GM18498 (cell line): ENCODE data around the gene RNF5.
A peak's percentile ranks its signal among the peaks of the same experiment; 100 is the strongest.

Source experiments
- ATAC-seq: cut with Tn5 transposase; IDR thresholded peaks from one replicate; pipeline ENCODE4 v1.9.1; 2021; ENCODE audit warnings: mild to moderate bottlenecking, moderate library complexity; ENCODE audit not compliant: unreplicated experiment

The RNF5 gene

DNA sequence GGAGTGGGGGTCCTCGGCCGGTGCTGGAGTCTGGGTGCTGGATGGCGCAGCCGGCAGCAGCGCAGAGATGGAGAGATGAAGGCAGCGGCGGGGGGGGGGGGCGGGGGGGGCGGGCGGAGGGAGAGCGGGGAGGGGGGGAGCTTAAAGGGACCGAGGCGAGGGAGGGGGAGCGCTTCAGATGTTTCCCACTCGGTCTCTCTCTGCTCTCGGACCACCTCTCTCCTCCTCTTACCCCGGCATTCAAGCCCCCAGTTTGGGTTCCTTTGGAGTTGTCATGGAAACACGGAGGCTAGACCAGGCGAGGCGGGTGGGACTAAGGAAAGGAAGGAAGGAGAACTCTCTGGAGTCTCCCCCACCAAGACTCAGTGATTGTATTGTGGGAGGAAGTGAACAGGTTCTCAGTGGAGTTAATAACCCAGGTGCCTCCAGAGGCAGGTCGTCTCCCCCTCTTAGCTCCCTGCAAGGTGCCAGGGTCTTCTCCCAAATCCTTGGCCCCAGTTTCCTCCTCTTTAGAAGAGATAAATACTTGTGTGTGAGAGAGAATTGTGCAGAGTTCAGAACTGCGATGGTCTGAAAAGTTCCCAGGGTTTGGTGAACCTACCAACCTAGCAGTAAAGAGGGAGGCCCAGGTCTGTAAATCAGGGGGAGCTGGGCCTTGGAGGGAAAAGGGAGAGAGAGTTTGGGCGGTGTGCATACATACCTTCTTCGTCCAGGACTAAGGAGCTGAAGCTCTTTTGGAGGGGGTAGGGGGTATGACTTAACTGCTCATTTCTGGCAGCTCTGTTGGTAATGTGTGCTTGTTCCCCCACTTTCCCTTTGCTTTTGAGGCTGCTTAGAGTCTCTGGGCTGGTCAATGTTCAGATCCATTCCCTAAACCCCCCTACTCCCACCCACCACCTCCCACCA, 26.1 kb upstream of the RNF5 start, which contains the start of gene PRRT1:
TSS of gene PRRT1 (minus strand) at position 77 of the 906 bp plus-strand sequence. CDS start 112 bp downstream, outside the sequence.
- ATAC-seq: no peak

DNA sequence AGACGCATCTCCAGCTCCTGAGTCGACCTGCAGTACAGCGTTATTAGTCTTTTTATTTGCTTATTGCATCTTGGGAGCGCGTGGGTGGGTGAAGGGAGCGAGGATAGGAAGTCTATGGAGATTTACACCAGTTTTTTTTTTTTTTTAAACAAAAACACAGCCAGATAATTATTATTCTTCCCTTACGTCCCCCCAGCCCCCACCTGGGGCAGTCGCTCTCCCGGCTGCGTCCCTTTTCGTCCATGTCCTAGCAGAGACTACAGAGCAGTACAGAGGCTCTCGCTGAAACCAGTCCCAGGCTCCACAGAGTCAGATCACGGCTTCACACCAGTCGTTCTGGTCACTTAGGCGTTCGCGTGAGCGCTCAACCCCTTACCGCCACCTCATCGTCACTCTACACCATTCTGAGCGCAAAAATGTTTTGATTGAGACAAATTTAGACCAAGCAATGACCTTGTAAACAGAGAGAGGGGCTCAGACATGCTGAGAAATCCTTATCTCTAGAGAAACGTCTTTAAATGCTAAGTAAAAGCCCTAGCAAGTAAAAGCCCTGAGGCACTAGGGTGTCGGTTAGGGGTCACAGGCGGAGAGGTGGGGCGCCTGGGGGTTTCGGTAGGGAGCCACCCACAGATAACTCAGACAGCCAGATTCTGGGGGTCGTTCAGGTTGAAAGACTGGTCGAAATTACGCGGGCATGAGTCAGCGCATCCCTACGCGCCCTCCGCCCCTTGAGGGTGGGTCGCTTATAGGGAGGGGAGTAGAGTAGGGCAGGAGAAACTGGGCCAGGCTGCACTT, 25.2 kb upstream of the RNF5 start:
- no peak for ATAC-seq

DNA sequence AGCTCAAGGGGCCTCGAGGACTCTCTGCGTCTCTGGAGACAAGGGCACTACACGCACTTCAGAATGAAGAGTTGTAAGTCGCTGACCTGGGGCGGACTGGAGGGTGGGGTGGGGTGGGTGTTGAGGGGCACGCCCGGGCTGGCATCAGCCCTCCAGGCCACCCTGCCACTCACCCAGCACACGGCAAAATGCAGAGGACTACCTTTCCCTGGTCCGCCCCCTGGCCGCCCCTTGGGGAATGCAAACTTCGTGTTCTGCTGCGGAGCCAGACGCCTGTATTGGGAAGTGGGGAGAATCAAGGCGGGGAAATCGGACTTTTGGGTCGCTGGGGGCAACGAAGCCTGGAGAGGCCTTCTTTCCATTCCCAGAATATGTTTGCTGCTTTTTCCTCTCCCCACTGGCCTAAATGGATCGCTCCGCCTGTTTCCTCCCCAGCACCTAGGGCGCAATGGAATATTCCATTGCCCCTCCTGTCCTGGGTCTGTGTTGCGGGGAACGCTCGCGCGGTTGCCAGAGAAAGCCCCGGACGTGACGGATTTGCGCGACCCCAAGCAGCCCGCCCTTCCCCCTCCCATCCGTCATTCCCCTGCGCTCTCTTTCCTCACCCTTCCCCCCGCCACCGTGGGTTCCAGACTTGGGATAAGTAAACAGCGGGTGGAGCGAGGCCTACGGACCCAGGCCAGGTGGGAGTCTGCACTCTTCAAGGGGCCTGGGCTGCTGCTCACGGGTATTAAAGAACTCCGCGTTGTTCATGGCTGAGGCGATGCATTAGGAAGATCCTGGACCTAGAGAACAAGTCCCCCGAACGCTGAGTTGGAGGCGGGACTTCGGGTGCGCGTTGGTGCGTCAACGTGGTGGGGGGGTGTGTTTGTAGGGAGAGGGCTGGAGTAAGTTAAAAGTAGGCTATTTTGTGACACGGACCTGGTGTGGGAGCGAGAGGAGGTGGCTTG, 24.4 kb upstream of the RNF5 start, which contains the start of gene PPT2:
TSS of gene PPT2 (plus strand) at position 578 of the 950 bp plus-strand sequence. CDS start 454 bp downstream, outside the sequence.
- ATAC-seq: peak; percentile 33

DNA sequence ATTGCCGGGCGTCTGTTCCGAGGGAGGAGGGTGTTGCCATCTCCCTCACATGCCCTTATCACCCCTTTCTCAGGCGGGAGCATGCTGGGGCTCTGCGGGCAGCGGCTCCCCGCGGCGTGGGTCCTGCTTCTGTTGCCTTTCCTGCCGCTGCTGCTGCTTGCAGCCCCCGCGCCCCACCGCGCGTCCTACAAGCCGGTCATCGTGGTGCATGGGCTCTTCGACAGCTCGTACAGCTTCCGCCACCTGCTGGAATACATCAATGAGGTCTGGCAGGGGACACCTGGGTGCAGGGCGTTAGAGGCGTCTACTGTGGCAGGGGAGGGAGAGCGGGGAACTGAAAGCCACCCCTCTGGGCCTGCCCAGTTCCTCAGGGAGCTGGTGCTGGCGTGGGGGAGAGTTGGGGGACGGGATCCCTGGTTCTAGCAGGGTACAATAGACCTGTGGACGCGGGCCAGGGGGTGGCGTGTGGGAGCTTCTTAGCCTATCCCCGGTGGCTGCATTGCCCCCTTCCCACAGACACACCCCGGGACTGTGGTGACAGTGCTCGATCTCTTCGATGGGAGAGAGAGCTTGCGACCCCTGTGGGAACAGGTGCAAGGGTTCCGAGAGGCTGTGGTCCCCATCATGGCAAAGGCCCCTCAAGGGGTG, 23.6 kb upstream of the RNF5 start:
- peak; percentile 68 for ATAC-seq

DNA sequence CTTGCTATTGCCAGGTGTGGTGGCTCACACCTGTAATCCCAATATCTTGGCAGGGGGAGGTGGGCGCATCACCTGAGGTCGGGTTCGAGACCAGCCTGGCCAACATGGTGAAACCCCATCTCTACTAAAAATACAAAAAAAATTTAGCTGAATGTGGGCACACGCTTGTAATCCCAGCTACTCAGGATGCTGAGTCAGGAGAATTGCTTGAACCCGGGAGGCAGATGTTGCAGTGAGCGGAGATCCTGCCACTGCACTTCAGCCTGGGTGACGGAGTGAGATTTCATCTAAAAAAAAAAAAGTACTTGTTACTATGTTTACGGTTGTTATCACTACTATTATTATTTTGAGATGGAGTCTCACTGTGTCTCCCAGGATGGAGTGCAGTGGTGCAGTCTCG, 21.3 kb upstream of the RNF5 start:
- ATAC-seq: no peak

DNA sequence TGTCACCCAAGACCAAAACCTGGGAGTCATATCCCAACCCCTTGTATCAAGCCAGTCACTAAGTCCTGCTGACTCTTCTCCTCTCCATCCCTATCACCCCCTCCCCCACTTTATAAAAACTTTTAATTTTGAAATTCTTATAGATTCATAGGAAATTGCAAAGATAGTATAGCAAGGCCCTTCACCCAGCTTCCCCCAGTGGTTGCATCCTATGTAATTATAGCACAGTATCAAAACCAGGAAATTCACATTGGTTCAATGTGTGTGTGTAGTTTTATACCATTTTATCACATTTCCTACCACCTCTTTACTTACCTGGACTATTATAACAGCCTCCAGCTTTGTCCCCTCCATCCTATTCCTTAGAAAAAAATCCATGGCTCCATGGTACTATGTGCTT, 20.2 kb upstream of the RNF5 start:
- ATAC-seq: no peak

DNA sequence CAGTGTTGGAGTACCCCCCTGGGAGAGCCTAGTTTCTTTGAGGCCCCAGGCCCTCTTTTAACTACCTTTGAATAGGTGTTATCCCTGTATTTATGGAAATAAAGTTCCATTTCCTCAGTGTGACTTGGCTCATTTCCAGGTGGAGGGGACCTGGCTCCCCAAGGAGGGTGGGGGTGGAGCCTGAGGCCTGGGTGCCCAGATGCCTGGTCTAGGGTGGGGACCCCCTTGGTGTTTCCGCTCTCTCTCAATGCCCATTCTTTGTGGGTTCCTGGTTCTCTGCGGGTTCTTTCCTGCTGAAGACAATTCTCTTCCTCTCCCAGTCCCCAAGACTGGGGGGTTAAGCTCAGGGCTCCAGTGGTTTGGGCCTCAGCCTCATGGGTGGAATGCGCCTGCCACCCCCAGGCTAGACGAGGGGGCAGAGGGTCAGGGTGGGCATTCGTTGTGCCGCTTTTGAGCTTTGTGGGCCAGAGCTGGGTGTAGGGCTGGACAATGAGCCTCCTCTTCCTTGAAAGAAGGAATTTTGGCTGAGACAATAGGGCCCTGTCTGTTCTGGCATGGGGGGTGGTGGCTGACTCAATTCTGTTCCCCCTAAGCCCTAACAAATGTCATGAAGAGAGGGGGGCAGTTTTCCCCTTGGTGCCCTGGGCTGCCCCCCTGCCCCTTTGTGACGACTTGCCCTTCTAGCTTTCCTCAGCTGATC, 14.5 kb upstream of the RNF5 start:
- ATAC-seq: no peak

DNA sequence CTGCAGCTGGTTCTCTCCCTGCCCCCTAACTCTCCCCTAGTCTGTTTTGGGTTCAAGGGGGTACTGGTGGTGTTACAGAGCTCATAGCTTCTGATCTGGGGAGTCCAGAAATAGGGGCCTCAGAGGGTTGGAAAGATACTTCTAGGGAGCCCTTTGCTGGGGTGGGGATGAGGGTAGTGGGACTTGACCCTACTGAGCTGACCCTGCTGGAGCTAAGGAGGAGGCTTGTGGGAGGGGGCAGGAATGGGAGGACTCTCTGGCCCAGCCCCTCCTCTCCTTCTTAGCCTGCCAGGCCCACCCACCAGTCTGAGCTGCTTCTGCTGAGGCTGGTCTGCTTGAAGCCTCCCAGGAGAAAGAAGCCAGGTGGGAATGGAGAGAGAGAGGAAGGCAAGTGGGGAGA, 13.9 kb upstream of the RNF5 start, which contains the start of gene EGFL8:
TSS of gene EGFL8 (plus strand) at position 301 of the 400 bp plus-strand sequence. CDS start 1,571 bp downstream, outside the sequence.
- no peak for ATAC-seq

DNA sequence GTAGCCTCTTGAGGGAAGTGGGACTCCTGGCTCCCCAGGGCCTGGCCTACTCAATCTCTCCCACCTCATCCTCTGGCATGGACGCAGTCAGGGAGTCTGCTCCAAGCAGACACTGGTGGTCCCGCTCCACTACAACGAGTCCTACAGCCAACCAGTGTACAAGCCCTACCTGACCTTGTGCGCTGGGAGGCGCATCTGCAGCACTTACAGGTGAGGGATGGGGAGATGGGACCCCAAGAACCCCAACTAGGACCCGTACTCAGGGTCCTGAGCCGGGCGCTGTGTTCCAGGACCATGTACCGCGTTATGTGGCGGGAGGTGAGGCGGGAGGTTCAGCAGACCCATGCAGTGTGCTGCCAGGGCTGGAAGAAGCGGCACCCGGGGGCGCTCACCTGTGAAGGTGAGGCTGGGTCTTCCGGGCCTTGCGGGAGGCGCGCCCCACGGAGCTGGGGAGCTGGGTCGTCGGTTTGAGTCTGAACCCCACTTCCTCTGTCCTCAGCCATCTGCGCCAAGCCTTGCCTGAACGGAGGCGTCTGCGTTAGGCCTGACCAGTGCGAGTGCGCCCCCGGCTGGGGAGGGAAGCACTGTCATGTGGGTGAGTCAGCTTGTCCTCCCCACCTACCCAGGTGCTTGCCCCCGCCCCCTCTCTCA, 11.7 kb upstream of the RNF5 start:
- ATAC-seq: no peak

DNA sequence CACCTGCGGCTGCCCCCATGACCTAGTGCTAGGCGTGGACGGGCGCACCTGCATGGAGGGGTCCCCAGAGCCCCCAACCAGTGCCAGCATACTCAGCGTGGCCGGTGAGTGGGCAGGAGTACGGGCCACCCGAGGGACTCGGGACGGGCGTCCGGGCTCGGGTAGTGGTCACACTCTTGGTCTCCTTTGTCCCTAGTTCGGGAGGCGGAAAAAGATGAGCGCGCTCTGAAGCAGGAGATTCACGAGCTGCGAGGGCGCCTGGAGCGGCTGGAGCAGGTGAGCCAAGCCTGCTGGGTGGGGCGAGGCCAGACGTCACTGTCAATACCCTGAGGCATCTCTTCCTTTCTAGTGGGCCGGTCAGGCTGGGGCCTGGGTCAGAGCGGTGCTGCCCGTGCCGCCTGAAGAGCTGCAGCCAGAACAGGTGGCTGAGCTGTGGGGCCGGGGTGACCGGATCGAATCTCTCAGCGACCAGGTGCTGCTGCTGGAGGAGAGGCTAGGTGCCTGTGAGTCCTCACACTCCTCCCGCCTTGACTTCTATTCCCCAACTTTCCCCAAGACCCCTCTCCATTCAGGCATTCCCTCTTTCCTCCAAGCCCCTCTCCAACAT, 10.9 kb upstream of the RNF5 start:
- no peak for ATAC-seq

DNA sequence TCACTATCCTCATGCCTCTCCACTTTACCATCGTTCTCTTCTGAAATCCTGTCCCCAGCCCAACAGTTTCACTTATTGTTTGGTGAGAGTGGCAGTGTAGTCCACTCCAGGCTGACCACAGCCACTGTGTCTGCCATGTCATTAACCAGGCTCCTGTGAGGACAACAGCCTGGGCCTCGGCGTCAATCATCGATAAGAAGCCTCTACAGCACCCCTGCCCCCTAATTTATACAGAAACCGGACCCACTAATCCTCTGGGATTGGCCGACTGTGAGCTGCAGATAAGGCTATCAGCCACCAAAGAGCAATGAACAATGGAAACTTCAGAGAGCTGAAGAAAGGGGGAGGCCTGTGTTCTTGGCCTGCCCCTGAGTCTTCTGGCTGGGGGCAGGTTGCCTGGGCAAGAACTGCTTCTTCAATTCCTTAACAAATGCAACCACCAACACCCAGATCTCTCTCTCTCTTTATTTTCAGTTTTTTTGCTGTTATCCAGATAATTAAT, 10.4 kb upstream of the RNF5 start:
- no peak for ATAC-seq

DNA sequence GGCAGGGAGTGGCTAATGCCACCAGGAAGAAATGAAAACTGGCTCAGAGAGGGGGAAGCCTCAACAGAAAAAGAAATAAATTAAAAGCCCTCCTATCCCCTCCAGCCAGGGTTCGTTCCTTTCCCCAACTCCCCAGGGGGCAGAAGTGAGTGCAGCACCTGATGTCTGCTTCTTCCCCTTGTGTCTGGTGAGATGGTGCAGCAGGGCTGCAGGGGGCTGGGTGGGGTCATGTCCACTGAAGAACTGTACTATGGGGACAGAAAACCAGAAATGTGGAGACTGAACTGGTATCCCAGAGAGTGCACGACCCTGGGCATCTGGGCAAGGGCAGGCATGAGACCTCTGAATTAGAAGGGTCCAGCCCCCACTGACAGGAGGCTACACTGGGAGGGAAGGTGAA, 9.9 kb upstream of the RNF5 start:
- ATAC-seq: no peak

DNA sequence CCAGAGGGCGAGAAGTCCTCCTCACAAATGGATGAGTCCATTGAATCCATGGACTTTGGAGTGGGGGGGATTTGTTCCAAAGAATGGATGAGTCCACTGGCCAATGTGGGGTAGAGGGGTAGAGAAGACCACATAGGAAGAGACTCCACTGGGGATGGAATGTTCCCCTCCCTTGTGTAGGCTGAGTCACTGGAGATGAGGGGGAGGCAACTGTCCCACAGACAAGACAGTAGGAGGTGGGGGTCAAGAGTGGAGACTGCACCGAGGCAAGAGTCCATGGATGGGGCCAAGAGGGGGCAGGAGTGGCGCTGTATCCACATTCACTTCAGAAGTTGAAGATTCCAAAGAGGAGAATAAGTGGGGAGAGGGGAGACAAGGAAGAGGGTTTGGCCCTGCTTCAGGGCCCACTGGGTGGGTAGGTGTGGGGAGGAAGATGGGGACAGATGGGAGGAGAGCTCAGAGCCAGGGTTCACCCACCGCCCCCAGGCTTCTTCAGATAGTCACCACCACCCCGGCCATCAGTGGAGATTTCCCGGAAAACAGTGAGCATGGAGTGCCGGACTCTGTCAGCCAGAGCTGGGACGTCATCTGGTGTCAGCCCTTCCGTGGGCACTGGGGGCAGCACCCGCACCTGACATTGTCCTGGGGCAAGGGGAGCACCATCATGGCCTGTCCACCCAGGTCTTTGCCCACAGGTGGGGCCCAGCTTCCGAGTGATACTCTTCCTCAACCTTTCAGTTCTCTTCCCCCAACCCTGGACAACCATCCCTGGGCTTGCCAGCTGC, 9.2 kb upstream of the RNF5 start:
- no peak for ATAC-seq

DNA sequence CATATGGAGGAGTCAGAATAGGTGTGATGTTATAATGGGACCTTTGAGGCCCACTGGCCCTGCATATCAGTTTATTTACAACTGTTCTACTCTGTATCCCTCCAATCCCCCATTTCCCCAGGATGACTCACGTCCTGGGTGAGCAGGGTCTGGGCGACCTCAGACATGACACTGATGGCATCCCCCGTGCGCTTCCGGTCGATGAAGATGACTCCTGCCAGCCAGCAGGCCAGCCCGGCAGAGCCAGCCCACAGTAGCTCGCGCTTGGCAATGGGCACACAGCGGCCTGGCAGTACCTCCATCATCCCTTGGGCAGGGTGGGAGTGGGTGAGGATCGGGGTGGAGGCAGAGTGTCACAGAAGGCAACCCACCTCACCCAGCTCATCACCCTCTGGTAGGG, 7.9 kb upstream of the RNF5 start:
- no peak for ATAC-seq

DNA sequence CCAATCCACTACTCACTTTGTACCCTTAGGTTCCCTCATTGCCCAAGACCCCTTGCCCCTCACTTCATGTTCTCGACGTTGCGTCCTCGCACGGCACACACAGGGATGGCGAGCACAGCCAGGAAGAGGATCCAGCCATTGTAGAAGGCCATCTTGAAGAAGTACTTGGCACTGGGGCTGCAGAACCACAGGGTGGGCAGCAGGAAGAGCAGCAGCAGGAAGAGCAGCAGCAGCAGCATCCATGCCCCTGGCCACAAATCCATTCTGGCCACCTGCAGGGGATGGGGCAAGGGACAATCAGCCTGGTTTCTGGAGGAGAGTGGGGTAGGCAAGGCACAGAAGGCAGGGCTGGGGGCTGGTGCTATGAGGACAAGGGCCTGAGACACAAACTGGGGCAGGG, 7.0 kb upstream of the RNF5 start:
- no peak for ATAC-seq

DNA sequence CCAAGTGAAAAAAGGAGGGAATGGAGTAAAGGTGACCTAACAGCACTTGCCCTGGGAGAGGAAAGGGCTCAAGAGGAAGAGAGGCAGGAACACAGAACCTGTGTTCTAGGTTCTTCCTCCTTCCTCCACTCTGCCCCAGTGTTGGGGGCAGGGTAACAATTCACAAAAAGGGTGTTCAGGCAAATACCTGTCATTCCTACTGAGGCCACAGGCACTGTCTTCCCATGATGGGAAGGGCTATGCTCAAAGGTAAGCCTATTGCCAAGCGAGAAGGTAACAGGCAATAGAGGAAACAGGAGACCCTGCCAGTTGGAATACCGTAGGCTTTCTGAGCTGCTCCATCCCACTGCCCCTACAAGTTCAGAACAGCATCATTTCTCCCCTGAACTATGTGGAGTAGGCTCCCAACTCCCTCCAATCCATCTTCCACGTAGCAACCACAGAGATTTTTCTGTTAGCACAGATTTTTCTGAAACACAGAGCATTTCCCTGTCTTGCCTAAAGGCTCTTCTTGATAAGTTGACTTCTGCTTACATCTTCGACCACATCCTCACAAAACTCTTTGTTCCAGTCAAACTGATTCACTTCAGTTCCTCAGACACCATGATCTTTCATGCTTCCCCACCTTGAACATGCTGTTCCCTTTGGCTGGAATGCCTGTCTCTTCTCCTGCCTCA, 5.0 kb upstream of the RNF5 start:
- ATAC-seq: no peak

DNA sequence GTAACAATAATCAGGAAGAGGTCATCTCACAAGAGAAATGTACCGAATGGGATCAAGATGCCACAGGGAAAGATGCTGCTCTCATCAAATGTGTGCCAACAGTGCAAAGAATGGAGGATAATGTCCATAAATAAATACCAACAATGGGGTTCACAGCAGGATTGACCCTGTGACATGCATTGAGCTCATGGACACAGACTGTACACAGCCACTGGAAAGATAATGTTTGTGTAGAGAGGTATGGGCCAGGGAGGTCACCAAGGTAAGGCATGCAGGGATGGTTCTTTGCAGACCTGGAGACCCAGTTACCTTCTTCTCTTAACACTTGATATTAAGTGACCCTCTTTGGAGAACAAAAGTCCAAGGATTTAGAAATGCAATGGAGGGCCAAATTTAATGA, 3.8 kb upstream of the RNF5 start:
- no peak for ATAC-seq
